Measurements from ENCODE around the gene MAGEF1. TPM values are rescaled to one million over a fixed set of nuclear protein-coding genes. Genes with fewer than 3 reads are reported as not detected.

Gene MAGEF1
- total RNA-seq, 1 donor = 5.0 TPM

Other genes with a start within 250 kb of the MAGEF1 start
- gene EPHB3, start 150.3 kb downstream of the MAGEF1 start, total RNA-seq = 1.6 TPM
- gene VPS8, start 100.1 kb upstream of the MAGEF1 start, total RNA-seq = 93.7 TPM